GM19099 (cell line): ENCODE results near the gene BLOC1S1.

Source experiments
- POLR2A ChIP-seq: IDR thresholded peaks from 3 replicates; pipeline ENCODE4 v1.6.1; 2011; ENCODE audit warnings: low read depth; ENCODE audit not compliant: insufficient read length; ENCODE audit errors: extremely low read depth

BLOC1S1 gene

DNA sequence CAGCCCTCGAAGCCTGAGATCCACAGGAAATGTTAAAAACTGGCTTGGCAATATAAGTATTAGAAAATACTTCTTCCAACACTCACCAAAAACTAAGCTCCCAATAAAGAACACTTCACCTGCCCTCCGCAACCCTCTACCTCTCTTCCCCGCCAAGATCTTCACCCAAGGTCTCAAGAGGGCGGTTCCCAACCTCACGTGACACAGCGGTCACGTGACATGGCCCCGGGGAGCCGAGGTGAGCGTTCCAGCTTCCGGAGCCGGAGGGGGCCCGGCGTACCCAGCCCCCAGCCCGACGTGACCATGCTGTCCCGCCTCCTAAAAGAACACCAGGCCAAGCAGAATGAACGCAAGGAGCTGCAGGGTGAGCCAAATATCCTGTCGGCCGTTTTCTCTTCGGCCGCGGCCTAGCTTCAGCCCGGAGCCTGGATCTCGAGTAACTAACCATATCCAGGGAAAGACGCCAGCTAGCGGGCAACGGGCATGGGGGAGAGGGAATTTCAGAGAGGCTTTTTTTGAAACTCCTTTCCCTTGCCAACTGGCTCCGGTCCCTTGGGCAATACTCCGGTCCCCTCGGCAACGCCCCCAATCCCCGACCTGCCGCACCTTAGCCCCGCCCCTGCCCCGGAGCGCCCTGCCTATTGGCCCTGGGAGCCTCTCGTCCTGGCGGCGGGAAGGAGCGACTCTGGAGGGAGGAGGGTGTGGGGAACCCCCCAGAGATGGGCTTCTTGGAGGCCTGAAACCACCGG lies at the start of gene BLOC1S1:
TSS of gene BLOC1S1 (plus strand) at position 214 of the 749 bp plus-strand sequence. CDS start at position 220, 6 bp downstream.
- TF ChIP-seq POLR2A: peak; percentile 70

DNA sequence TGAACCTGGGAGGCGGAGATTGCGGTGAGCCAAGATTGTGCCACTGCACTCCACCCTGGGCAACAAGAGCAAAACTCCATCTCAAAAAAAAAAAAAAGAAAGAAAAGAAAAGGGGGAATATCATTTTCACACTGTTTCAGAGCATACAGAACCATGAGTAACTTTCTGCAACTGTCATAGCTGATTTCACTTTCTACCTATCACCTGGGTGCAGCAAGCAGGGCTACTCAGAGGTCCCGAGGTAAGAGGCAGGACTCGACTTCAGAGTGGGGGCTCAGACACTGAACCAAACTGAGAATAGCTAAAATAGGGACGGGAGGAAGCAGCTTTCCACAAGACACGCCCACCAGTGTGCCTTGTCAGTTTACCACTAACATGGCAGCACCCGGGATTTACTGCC lies 49.3 kb upstream of the BLOC1S1 start:
- TF ChIP-seq POLR2A: no peak

DNA sequence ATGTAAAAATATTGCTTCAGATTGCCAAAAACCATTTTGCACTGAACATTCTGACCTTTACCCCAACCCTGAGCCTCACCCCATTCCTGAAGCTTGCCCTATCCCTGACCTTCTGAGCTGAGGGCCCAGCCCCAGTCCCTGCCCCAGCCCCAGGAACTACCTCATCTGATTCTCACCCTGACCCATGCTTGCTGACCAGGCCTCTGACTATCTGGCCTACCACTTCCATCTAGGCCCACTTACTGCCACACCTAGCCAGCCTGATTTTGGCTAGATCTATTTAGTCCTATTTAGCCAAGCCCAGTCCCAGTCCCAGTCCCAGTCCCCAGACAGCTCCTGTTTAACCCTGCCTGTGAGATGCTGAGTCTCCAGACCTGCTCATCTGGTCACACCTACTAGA lies 45.6 kb upstream of the BLOC1S1 start:
- no peak for TF ChIP-seq POLR2A

DNA sequence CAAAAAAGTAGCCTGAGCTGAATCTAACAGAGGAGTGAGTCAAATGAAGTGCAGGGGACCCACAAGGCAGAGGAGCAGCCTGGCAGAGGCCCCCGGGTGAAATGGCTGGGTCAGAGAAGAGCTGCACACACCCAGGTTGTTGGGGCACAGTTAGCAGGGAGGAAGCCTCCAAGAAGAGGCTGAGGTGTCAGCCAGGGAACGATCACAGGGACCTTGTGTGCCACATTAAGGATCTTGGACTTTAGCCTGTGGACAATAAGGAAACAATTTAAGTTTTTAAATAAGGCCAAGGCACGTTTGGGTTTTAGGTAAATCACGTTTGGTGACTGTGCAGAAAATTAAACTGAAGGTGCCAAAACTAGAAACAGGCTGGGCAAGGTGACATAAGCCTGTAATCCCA lies 44.1 kb upstream of the BLOC1S1 start:
- TF ChIP-seq POLR2A: no peak

DNA sequence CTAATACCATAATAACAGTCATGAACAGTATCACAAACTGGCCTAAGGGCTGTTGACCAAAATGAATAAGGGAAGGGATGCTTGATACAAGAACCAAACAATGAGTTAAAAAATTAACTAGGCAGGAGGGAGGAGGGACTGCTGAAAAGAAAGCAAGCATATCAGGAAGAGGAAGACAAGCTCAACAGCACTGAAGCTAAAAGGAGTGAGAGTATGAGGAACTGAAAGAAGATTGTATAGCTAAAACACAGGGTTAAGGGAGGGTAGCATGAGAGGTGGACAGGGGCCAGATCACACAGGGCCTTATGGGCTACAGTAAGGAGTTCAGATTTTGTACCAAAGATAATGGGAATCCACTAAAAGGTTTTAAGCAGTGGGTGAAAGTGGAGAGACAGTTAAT lies 42.2 kb upstream of the BLOC1S1 start:
- TF ChIP-seq POLR2A: peak; percentile 24

DNA sequence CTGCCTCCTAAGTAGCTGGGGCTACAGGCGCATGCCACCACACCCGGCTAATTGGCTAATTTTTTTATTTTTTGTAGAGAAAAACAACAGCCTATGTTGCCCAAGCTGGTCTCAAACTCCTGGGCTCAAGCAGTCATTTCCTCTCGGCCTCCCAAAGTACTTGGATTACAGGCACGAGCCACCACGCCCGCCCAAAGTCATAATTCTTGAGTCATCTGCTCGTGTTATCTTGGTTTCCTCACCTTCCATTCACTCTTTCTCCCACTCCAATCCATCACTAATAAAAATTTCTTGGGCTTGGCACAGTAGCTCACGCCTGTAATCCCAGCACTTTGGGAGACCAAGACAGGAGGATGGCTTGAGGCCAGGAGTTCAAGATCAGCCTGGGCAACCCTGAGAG lies 40.2 kb upstream of the BLOC1S1 start:
- TF ChIP-seq POLR2A: no peak

DNA sequence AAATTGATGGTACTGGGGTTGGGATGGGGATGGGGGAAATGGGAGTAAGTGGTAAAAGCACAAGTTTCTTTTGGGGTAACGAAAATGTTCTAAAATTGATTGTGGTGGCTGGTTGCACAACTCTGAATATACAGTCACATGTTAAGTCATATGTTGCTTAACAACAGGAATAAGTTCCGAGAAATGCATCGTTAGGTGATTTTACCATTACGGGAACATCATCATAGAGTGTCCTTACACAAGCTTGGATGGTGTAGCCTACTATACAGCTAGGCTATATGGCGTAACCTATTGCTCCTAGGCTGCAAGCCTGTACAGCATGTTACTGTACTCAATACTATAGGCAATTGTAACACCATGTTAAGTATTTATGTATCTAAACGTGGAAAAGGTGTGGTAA lies 39.1 kb upstream of the BLOC1S1 start:
- TF ChIP-seq POLR2A: no peak

DNA sequence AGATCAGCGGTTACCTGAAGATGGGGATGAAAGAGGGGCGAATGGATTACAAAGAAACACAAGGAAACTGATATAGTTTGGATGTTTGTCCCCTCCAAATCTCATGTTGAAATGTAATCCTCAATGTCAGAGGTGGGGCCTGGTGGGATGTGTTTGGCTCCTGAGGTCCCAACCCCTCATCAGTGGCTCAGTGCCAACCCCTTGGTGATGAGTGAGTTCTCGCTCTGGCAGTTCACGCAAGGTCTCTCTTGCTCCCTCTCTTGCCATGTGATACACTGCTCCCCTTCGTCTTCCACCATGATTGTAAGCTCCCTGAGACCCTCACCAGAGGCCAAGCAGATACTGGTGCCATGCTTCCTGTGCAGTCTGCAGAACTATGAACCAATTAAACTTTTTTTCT lies 36.2 kb upstream of the BLOC1S1 start:
- no peak for TF ChIP-seq POLR2A

DNA sequence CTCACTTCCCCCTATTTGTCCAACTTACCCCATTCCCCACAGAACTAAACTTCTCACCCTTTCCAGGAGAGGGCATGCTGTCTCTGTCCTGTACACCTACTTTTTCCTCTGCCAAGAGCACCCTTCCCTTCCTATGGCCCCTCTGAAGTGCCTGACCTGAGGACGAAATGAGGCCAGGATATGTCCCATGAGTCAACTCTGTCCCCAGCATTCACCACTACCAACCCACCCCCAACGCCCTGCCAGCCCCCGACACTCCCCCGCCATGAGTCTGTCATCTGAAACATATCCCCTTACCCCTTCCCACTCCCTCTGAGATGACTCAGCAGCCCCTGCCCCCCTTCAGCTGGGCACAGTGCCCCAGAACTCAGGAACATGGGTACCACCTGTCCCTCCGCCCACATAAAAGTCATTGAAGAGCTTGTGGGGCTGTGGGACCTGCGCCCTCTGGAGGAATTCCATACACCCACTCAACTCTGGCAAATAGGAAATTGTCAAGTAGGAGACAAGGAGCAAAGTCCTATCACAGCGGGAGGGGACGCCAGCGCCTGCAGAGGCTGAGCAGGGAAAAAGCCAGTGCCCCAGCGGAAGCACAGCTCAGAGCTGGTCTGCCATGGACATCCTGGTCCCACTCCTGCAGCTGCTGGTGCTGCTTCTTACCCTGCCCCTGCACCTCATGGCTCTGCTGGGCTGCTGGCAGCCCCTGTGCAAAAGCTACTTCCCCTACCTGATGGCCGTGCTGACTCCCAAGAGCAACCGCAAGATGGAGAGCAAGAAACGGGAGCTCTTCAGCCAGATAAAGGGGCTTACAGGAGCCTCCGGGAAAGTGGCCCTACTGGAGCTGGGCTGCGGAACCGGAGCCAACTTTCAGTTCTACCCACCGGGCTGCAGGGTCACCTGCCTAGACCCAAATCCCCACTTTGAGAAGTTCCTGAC lies 34.4 kb upstream of the BLOC1S1 start:
- no peak for TF ChIP-seq POLR2A

DNA sequence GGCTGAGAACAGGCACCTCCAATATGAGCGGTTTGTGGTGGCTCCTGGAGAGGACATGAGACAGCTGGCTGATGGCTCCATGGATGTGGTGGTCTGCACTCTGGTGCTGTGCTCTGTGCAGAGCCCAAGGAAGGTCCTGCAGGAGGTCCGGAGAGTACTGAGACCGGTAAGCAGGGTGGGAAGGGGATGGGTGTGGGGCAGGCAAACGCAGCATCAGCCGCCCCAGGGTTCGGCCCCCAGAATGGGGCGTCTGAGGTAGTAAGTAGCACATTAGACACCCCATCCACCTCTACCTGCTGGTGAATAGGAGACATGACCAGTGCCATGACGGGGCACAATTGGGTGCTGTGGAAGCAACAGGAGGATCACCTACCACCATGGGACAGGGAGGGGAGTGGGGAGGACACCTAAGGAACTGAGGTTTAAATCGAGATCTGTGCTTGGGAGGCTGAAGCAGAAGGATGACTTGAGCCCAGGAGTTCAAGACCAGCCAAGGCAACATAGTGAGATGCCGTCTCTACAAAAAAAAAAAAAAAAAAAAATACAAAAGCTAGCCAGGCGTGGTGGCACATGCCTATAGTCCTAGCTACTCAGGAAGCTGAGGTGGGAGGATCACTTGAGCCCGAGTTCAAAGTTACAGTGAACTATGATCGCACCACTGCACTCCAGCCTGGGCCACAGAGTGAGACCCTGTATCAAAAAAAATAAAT lies 33.6 kb upstream of the BLOC1S1 start:
- TF ChIP-seq POLR2A: no peak

DNA sequence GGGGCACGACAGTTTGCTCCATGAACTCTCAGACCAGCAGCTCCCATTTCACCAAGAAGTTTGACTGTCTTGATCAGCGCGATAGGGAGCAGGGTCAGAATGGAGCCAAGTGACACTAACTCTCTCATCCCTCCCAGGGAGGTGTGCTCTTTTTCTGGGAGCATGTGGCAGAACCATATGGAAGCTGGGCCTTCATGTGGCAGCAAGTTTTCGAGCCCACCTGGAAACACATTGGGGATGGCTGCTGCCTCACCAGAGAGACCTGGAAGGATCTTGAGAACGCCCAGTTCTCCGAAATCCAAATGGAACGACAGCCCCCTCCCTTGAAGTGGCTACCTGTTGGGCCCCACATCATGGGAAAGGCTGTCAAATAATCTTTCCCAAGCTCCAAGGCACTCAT lies 32.2 kb upstream of the BLOC1S1 start:
- no peak for TF ChIP-seq POLR2A

DNA sequence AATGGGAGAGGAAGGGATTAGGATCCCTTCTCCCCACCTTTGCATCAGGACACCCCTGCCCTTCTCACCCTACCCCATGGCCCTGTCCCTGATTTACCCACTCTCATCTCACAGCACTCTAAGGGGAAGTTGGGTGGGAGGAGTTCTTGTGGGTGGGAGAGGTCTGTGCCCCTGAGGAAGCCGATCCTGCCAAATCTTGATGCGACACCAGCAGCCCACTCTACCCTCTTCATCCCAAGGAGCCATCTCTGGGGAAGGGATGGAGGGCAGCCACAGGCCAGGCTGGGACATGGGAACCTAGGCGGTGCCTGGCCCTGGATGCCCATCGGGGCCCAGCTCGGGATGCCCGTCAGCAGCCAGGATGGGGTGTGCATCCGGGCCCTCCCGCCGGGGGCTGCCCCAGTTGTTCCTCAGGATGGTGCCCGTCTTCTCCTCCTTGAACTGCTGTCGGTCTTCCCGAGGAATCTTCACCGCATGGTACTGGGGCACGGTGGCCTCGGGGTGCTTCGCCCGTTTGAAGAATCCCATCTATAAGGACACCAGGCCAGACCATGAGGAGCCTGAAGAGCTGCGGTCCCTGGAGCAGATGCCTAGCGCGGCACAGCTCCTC lies 31.0 kb upstream of the BLOC1S1 start:
- no peak for TF ChIP-seq POLR2A

DNA sequence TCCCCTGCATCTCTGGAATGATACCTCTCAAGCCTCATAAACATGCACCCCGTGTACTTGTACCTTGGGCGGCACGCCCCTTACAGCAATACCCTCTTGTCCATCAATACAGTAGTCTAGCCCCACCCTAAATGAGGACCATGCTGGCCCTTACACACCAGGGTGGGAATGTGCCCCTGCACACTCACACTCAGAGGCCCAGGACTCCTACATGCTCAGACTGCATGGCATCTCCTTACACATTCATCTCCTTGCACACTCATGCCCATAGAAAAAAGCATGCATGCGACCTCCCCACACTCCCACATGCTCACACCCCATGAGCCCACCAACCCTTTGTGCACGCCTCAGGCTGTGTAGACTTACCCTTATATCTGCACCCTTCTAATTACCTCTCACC lies 30.2 kb upstream of the BLOC1S1 start:
- TF ChIP-seq POLR2A: no peak

DNA sequence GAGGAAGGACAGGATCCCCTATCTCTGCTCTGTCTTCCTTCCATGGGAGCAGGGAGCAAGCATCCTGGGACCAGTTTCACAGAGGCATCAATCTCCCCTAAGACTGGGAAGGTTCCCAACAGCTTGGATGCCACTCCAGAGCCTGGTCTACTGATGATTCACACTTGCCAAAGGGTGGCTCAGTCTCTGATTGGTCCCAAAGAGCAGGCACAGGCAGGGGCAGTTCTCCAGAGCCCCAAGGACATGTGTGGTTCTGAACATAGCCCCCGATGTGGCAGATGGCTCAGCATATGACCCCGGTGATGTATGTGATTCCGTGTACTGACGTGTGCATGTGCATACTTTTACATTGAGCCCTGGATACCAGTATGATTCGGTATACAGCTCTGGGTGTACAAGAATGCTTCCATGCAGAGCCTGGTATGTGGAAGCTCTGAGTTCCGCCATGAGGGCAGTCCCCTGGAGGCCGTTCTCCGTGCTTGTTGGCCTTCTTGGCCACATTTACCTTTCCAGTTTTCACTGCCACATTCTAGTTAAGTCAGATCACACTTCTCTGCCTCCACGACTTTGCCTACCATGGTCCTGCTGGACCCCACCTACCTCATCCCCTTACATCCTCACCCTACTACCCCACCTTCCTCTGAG lies 29.4 kb upstream of the BLOC1S1 start:
- TF ChIP-seq POLR2A: no peak
